HG03280 (cell line): ENCODE results near the gene CIDEA.

ENCODE experiments used
- ATAC-seq: cut with Tn5 transposase; IDR thresholded peaks from one replicate; pipeline ENCODE4 v1.9.1; 2021; ENCODE audit warnings: mild to moderate bottlenecking, moderate library complexity; ENCODE audit not compliant: unreplicated experiment

CIDEA gene

GRCh38 chr18:12271376-12272235 lies 17.4 kb downstream of the CIDEA start:
- ATAC-seq = no peak

GRCh38 chr18:12274793-12275192 lies 20.6 kb downstream of the CIDEA start:
- ATAC-seq = no peak

GRCh38 chr18:12276736-12277554 lies 22.8 kb downstream of the CIDEA start:
- ATAC-seq = no peak

GRCh38 chr18:12278215-12278671 lies 24.1 kb downstream of the CIDEA start:
- ATAC-seq = no peak

GRCh38 chr18:12278741-12279682 lies 24.9 kb downstream of the CIDEA start:
- no peak for ATAC-seq

- no peak for ATAC-seq
Observed at GRCh38 chr18:12279781-12280531, 25.8 kb downstream of the CIDEA start.

GRCh38 chr18:12281861-12282260 lies 27.7 kb downstream of the CIDEA start:
- no peak for ATAC-seq

GRCh38 chr18:12282442-12283039 lies 28.4 kb downstream of the CIDEA start:
- ATAC-seq = no peak

GRCh38 chr18:12283256-12283655 lies 29.1 kb downstream of the CIDEA start:
- ATAC-seq = no peak

GRCh38 chr18:12283666-12284065 lies 29.5 kb downstream of the CIDEA start:
- ATAC-seq = no peak

- no peak for ATAC-seq
Observed at GRCh38 chr18:12287131-12287681, 33.0 kb downstream of the CIDEA start.

- ATAC-seq = no peak
Observed at GRCh38 chr18:12287684-12288402, 33.7 kb downstream of the CIDEA start.

- ATAC-seq = no peak
Observed at GRCh38 chr18:12288403-12288755, 34.2 kb downstream of the CIDEA start.

GRCh38 chr18:12290086-12290485 lies 35.9 kb downstream of the CIDEA start:
- ATAC-seq = no peak

- no peak for ATAC-seq
Observed at GRCh38 chr18:12291161-12291560, 37.0 kb downstream of the CIDEA start.

- ATAC-seq = no peak
Observed at GRCh38 chr18:12291690-12292089, 37.5 kb downstream of the CIDEA start.

GRCh38 chr18:12293831-12294230 lies 39.7 kb downstream of the CIDEA start:
- ATAC-seq = no peak

- no peak for ATAC-seq
Observed at GRCh38 chr18:12295389-12296086, 41.4 kb downstream of the CIDEA start.
